Measurements from ENCODE around the gene NOS1AP.

The NOS1AP gene

GRCh38 chr1:162270016-162270770 is 200.7 kb downstream of the NOS1AP start:
- DNase-seq = no peak

GRCh38 chr1:162271972-162272371 is 202.5 kb downstream of the NOS1AP start:
- no peak for DNase-seq

GRCh38 chr1:162272419-162272818 is 202.9 kb downstream of the NOS1AP start:
- no peak for DNase-seq

- DNase-seq = no peak
Observed at GRCh38 chr1:162275622-162276175, 206.2 kb downstream of the NOS1AP start.

GRCh38 chr1:162276493-162276892 is 207.0 kb downstream of the NOS1AP start:
- DNase-seq = no peak

- no peak for DNase-seq
Observed at GRCh38 chr1:162279136-162279498, 209.6 kb downstream of the NOS1AP start.

- no peak for DNase-seq
Observed at GRCh38 chr1:162281426-162281825, 211.9 kb downstream of the NOS1AP start.

GRCh38 chr1:162283657-162284056 is 214.2 kb downstream of the NOS1AP start:
- DNase-seq = no peak

- DNase-seq = no peak
Observed at GRCh38 chr1:162284206-162284955, 214.9 kb downstream of the NOS1AP start.

GRCh38 chr1:162285149-162285561 is 215.7 kb downstream of the NOS1AP start:
- no peak for DNase-seq

- DNase-seq = no peak
Observed at GRCh38 chr1:162291000-162291399, 221.5 kb downstream of the NOS1AP start.

- no peak for DNase-seq
Observed at GRCh38 chr1:162292422-162292849, 222.9 kb downstream of the NOS1AP start.

GRCh38 chr1:162293073-162293692 is 223.7 kb downstream of the NOS1AP start:
- DNase-seq = no peak

GRCh38 chr1:162294015-162294414 is 224.5 kb downstream of the NOS1AP start:
- DNase-seq = no peak

GRCh38 chr1:162297208-162297607 is 227.7 kb downstream of the NOS1AP start:
- no peak for DNase-seq

- DNase-seq = no peak
Observed at GRCh38 chr1:162298266-162298665, 228.8 kb downstream of the NOS1AP start.

GRCh38 chr1:162299018-162299417 is 229.5 kb downstream of the NOS1AP start:
- DNase-seq = no peak

- no peak for DNase-seq
Observed at GRCh38 chr1:162300057-162300917, 230.8 kb downstream of the NOS1AP start.

GRCh38 chr1:162301696-162302095 is 232.2 kb downstream of the NOS1AP start:
- DNase-seq = no peak

GRCh38 chr1:162302306-162303003 is 233.0 kb downstream of the NOS1AP start:
- no peak for DNase-seq

- peak; percentile 36 for DNase-seq
Observed at GRCh38 chr1:162303004-162303344, 233.5 kb downstream of the NOS1AP start.

GRCh38 chr1:162304736-162305135 is 235.2 kb downstream of the NOS1AP start:
- no peak for DNase-seq
